Hepatic stellate cell (primary cell): Measurements from ENCODE around the gene SLC39A7.
A peak's percentile ranks its signal among the peaks of the same experiment; 100 is the strongest.

Experiments
- DNase-seq: peaks from one replicate; pipeline ENCODE4 v3.0.0; 2011; ENCODE audit warnings: low spot score

Gene SLC39A7

GRCh38 chr6:33236852-33237251 lies 36.2 kb downstream of the SLC39A7 start:
- no peak for DNase-seq

DNA sequence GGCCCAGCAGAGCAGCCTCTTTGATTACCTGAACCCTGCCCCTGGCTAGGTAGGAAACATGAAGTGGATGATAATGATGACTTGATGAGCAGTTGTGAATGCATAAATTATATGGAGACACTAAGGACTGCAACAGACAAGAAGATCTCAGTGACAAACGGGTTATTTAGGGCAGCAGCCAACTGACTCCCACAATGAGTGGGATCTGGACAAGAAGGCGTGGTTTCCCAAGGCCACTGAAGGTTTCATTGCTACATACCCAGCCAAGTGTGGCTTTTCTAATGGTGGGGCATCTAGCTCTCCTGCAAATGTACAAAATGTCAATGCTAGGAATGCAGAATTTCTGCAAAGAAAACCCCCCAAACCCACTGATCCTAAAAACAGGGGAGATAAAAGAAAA lies 37.1 kb downstream of the SLC39A7 start:
- no peak for DNase-seq

GRCh38 chr6:33241968-33242367 lies 41.3 kb downstream of the SLC39A7 start:
- no peak for DNase-seq

GRCh38 chr6:33243476-33243875 lies 42.8 kb downstream of the SLC39A7 start:
- no peak for DNase-seq

GRCh38 chr6:33247977-33248642 lies 47.4 kb downstream of the SLC39A7 start:
- DNase-seq: peak; percentile 50

- DNase-seq: no peak
These were observed 47.9 kb downstream of the SLC39A7 start for GRCh38 chr6:33248643-33248931.

GRCh38 chr6:33248932-33249731 lies 48.5 kb downstream of the SLC39A7 start:
- DNase-seq: peak; percentile 89

GRCh38 chr6:33249732-33250630 lies 49.3 kb downstream of the SLC39A7 start:
- peak; percentile 50 for DNase-seq

DNA sequence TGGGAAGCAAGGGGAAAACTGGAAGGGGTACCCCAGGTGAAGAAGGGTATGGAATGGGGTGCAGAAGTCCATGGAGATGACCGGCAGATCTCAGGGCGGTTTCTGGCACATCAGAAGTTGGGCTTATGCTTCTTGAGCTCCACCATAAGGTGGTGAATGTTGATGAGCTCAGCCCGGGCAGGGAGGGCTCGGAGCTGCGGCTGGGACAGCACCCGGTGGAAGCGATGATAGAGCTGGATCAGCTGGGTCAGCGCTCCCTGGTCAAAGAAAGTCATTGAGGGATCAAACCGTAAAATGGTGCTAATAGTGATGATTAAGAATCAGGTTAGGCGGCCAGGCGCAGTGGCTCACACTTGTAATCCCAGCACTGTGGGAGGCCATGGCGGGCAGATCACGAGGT lies 50.1 kb downstream of the SLC39A7 start:
- no peak for DNase-seq

DNA sequence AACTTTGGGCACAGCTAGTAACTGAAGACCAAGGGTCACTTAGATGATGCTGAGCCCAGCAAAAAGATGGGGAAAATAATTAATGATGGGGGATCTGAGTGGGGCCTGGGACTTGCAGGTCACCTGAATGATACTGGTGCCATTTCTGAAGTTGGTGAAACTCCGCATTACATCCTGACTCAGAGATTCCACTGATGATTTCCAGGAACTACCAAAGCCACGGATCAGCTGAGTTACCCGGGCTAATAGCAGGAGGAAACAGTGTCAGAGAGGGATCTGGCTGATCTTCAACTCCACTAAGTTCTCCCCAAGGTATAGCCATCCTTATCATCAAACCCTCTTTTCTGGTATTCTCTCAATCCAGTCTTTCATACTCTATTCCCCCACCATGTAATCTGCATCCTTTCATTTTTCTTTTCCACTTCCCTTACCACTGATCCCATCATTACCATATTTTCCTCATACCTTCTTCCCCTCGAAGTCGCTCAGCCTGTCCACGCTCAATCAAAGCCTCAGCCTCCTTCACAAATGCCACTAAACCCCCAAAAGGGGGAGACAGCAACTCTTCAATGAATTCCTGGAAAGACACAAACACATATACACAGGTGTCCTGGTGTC lies 50.8 kb downstream of the SLC39A7 start:
- no peak for DNase-seq

- DNase-seq: no peak
These were observed 52.1 kb downstream of the SLC39A7 start for GRCh38 chr6:33252759-33253158.
